ENCODE measurements around the gene PRND.
A peak's percentile ranks its signal among the peaks of the same experiment; 100 is the strongest.

The PRND gene

GRCh38 chr20:4682682-4683081, 39.0 kb upstream of the PRND start:
- no peak for TF ChIP-seq CTCF (IDR thresholded peaks at IDR 0.05; ENCODE audit: insufficient read depth, low read depth, low read length, missing control alignments)
- no peak overlapping the region for H3K4me3 ChIP-seq (ENCODE audit: low read depth, low read length)
- no peak for DNase-seq (ENCODE audit: low read depth)

GRCh38 chr20:4683261-4683660, 38.4 kb upstream of the PRND start:
- no peak for DNase-seq (ENCODE audit: low read depth)

GRCh38 chr20:4684837-4685413, 36.8 kb upstream of the PRND start:
- no peak for TF ChIP-seq CTCF (IDR thresholded peaks at IDR 0.05; ENCODE audit: insufficient read depth, low read depth, low read length, missing control alignments)
- DNase-seq (ENCODE audit: low read depth) = no peak
- no peak overlapping the region for H3K4me3 ChIP-seq (ENCODE audit: low read depth, low read length)

More at GRCh38 chr20:4683261-4683660, 38.4 kb upstream of the PRND start:
- TF ChIP-seq CTCF (IDR thresholded peaks at IDR 0.05; ENCODE audit: insufficient read depth, low read depth, low read length, missing control alignments) = no peak
- H3K4me3 ChIP-seq (ENCODE audit: low read depth, low read length) = no peak overlapping the region

- H3K4me3 ChIP-seq (ENCODE audit: low read depth, low read length) = peak overlapping the region; percentile 71
- no peak for TF ChIP-seq CTCF (IDR thresholded peaks at IDR 0.05; ENCODE audit: insufficient read depth, low read depth, low read length, missing control alignments)
- no peak for DNase-seq (ENCODE audit: low read depth)
Measured at GRCh38 chr20:4685923-4686221, 35.8 kb upstream of the PRND start.

- no peak for DNase-seq (ENCODE audit: low read depth)
- H3K4me3 ChIP-seq (ENCODE audit: low read depth, low read length) = no peak overlapping the region
- no peak for TF ChIP-seq CTCF (IDR thresholded peaks at IDR 0.05; ENCODE audit: insufficient read depth, low read depth, low read length, missing control alignments)
Measured at GRCh38 chr20:4688305-4688704, 33.4 kb upstream of the PRND start.

GRCh38 chr20:4689220-4689619, 32.5 kb upstream of the PRND start:
- DNase-seq (ENCODE audit: low read depth) = no peak
- H3K4me3 ChIP-seq (ENCODE audit: low read depth, low read length) = no peak overlapping the region
- no peak for TF ChIP-seq CTCF (IDR thresholded peaks at IDR 0.05; ENCODE audit: insufficient read depth, low read depth, low read length, missing control alignments)

- no peak overlapping the region for H3K4me3 ChIP-seq (ENCODE audit: low read depth, low read length)
- DNase-seq (ENCODE audit: low read depth) = no peak
Measured at GRCh38 chr20:4691753-4692152, 30.0 kb upstream of the PRND start.

More at GRCh38 chr20:4691753-4692152, 30.0 kb upstream of the PRND start:
- TF ChIP-seq CTCF (IDR thresholded peaks at IDR 0.05; ENCODE audit: insufficient read depth, low read depth, low read length, missing control alignments) = no peak

Data from GM12865 (cell line).